ENCODE data around the gene EDC3. TPM values are rescaled to one million over a fixed set of nuclear protein-coding genes. Genes with fewer than 3 reads are reported as not detected.

The EDC3 gene
- total and polyA plus RNA-seq, 7 experiments from 2014 or later = 25.3 to 45.3 (median 34.2) TPM

GRCh38 chr15:74636984-74637383, 58.8 kb downstream of the EDC3 start:
- CTCF ChIA-PET = interaction anchor here (0.6 to 13.2 kb wide), 7 partner anchors 13 to 661 kb away, joined by 3 to 201 read pairs (median 5); no protein-coding TSS in a partner anchor
- Mint-ChIP-seq H3K27me3 (no peaks in the 10 kb centered on the region), H3K27ac (peak overlapping the region in 1 of 9 donors; percentile 52), H3K9me3 (no peaks in the 10 kb centered on the region), H3K36me3 (peaks cover 8 to 30% (median 14%) of the 10 kb centered on the region in 5 donors), H3K4me3 (no peak overlapping the region), H3K4me1 (peaks cover 0 to 8% (median 3%) of the 10 kb centered on the region in 7 donors)
- DNase-seq (no peak), ATAC-seq (no peak)
- Histone ChIP-seq H3K27ac (ENCODE audit: low read depth, low read length) (no peak overlapping the region), H3K36me3 (ENCODE audit: control insufficient read depth in 2 of 3, insufficient read depth in 3 of 3, low read length in 3 of 3) (peaks cover 0 to 88% (median 9%) of the 10 kb centered on the region in 3 experiments), H3K9me3 (ENCODE audit: control insufficient read depth in 2 of 3, low read length in 3 of 3) (no peaks in the 10 kb centered on the region), H3K4me1 (ENCODE audit: control insufficient read depth in 2 of 2, insufficient read depth in 2 of 2, low read length in 2 of 2) (no peaks in the 10 kb centered on the region), H3K4me3 (ENCODE audit: low read length) (no peak overlapping the region), H3K27me3 (ENCODE audit: control insufficient read depth in 2 of 2, insufficient read depth in 2 of 2, low read length in 2 of 2) (no peaks in the 10 kb centered on the region)
- intact Hi-C loops (cut with micrococcal nuclease) = no loop called here
- POLR2A ChIA-PET = interaction anchor here (3.3 kb wide), 1 partner anchor 133 kb away, joined by 11 read pairs; no protein-coding TSS in a partner anchor

GRCh38 chr15:74635228-74635627, 60.6 kb downstream of the EDC3 start:
- Mint-ChIP-seq H3K27me3 (no peaks in the 10 kb centered on the region), H3K9me3 (no peaks in the 10 kb centered on the region), H3K4me1 (peaks cover 0 to 7% (median 0%) of the 10 kb centered on the region in 7 donors), H3K27ac (peak overlapping the region in 2 of 9 donors; percentile 25 to 74), H3K36me3 (peaks cover 8 to 28% (median 14%) of the 10 kb centered on the region in 5 donors), H3K4me3 (no peak overlapping the region)
- no peak overlapping the region for H3K27ac ChIP-seq (ENCODE audit: low read depth, low read length)
- H3K4me1 ChIP-seq (ENCODE audit: control insufficient read depth in 2 of 2, insufficient read depth in 2 of 2, low read length in 2 of 2) = no peaks in the 10 kb centered on the region
- POLR2A ChIA-PET = interaction anchor here (3.3 kb wide), 1 partner anchor 135 kb away, joined by 11 read pairs; no protein-coding TSS in a partner anchor
- intact Hi-C loops (cut with micrococcal nuclease) = loop anchor here (1.0 kb wide), 5 partner anchors 134 to 353 kb away; no protein-coding TSS in a partner anchor
- H3K27me3 ChIP-seq (ENCODE audit: control insufficient read depth in 2 of 2, insufficient read depth in 2 of 2, low read length in 2 of 2) = no peaks in the 10 kb centered on the region
- peaks cover 0 to 94% (median 9%) of the 10 kb centered on the region in 3 experiments for H3K36me3 ChIP-seq (ENCODE audit: control insufficient read depth in 2 of 3, insufficient read depth in 3 of 3, low read length in 3 of 3)
- no peaks in the 10 kb centered on the region for H3K9me3 ChIP-seq (ENCODE audit: control insufficient read depth in 2 of 3, low read length in 3 of 3)
- ATAC-seq = peak; percentile 88
- DNase-seq = peak; percentile 41 to 74 (median 65)
- CTCF ChIA-PET = interaction anchor here (0.6 to 13.2 kb wide), 21 partner anchors 9 to 319 kb away, joined by 3 to 201 read pairs (median 5); no protein-coding TSS in a partner anchor
- H3K4me3 ChIP-seq (ENCODE audit: low read length) = no peak overlapping the region

- H3K4me1 ChIP-seq (ENCODE audit: control insufficient read depth in 2 of 2, insufficient read depth in 2 of 2, low read length in 2 of 2) = no peaks in the 10 kb centered on the region
- H3K4me3 Mint-ChIP-seq = peak overlapping the region in 1 of 10 donors; percentile 3
- no peak overlapping the region for H3K27ac ChIP-seq (ENCODE audit: low read depth, low read length)
- DNase-seq (no peak), ATAC-seq (no peak)
- no peak overlapping the region for H3K27ac Mint-ChIP-seq
- H3K27me3 Mint-ChIP-seq = no peaks in the 10 kb centered on the region
- intact Hi-C loops (cut with micrococcal nuclease) = loop anchor here (2.0 kb wide), 2 partner anchors 15 to 19 kb away; partner anchors contain the start of gene CLK3 (in 1 of the 2)
- H3K36me3 Mint-ChIP-seq = peaks cover 8 to 21% (median 13%) of the 10 kb centered on the region in 5 donors
- ChIA-PET POLR2A (interaction anchor here (0.7 kb wide), 1 partner anchor 137 kb away, joined by 5 read pairs; no protein-coding TSS in a partner anchor), CTCF (interaction anchor here (1.0 to 13.2 kb wide), 12 partner anchors 8 to 320 kb away, joined by 3 to 201 read pairs (median 8); no protein-coding TSS in a partner anchor)
- H3K27me3 ChIP-seq (ENCODE audit: control insufficient read depth in 2 of 2, insufficient read depth in 2 of 2, low read length in 2 of 2) = no peaks in the 10 kb centered on the region
- no peaks in the 10 kb centered on the region for H3K9me3 ChIP-seq (ENCODE audit: control insufficient read depth in 2 of 3, low read length in 3 of 3)
- H3K4me1 Mint-ChIP-seq = peaks cover 0 to 7% (median under 1%) of the 10 kb centered on the region in 7 donors
- no peak overlapping the region for H3K4me3 ChIP-seq (ENCODE audit: low read length)
- H3K36me3 ChIP-seq (ENCODE audit: control insufficient read depth in 2 of 3, insufficient read depth in 3 of 3, low read length in 3 of 3) = peaks cover 0 to 94% (median 9%) of the 10 kb centered on the region in 3 experiments
- H3K9me3 Mint-ChIP-seq = no peaks in the 10 kb centered on the region
These were observed 62.0 kb downstream of the EDC3 start for GRCh38 chr15:74633781-74634180.

GRCh38 chr15:74632601-74633000, 63.2 kb downstream of the EDC3 start:
- Histone ChIP-seq H3K4me3 (ENCODE audit: low read length) (no peak overlapping the region), H3K4me1 (ENCODE audit: control insufficient read depth in 2 of 2, insufficient read depth in 2 of 2, low read length in 2 of 2) (no peaks in the 10 kb centered on the region), H3K9me3 (ENCODE audit: control insufficient read depth in 2 of 3, low read length in 3 of 3) (no peaks in the 10 kb centered on the region), H3K36me3 (ENCODE audit: control insufficient read depth in 2 of 3, insufficient read depth in 3 of 3, low read length in 3 of 3) (peaks cover under 1 to 99% (median 14%) of the 10 kb centered on the region in 3 experiments), H3K27me3 (ENCODE audit: control insufficient read depth in 2 of 2, insufficient read depth in 2 of 2, low read length in 2 of 2) (no peaks in the 10 kb centered on the region), H3K27ac (ENCODE audit: low read depth, low read length) (no peak overlapping the region)
- intact Hi-C loops (cut with micrococcal nuclease) = loop anchor here (1.0 to 2.0 kb wide), 4 partner anchors 11 to 258 kb away; partner anchors contain the start of gene CLK3 (in 1 of the 2)
- peaks cover 0 to 7% (median 2%) of the 10 kb centered on the region in 7 donors for H3K4me1 Mint-ChIP-seq
- CTCF ChIA-PET = interaction anchor here (0.8 to 13.2 kb wide), 13 partner anchors 8 to 323 kb away, joined by 3 to 201 read pairs (median 6); partner anchors contain the start of gene FAM219B
- POLR2A ChIA-PET = interaction anchor here (1.0 to 3.1 kb wide), 5 partner anchors 8 to 155 kb away, joined by 3 to 14 read pairs (median 9); partner anchors contain the start of gene CLK3
- H3K36me3 Mint-ChIP-seq = peaks cover 8 to 23% (median 14%) of the 10 kb centered on the region in 5 donors
- no peak for DNase-seq
- H3K27me3 Mint-ChIP-seq = no peaks in the 10 kb centered on the region
- no peak overlapping the region for H3K4me3 Mint-ChIP-seq
- no peaks in the 10 kb centered on the region for H3K9me3 Mint-ChIP-seq
- no peak for ATAC-seq
- H3K27ac Mint-ChIP-seq = peak overlapping the region in 1 of 9 donors; percentile 78

GRCh38 chr15:74631935-74632560, 63.8 kb downstream of the EDC3 start:
- no peaks in the 10 kb centered on the region for H3K9me3 Mint-ChIP-seq
- Histone ChIP-seq H3K9me3 (ENCODE audit: control insufficient read depth in 2 of 3, low read length in 3 of 3) (no peaks in the 10 kb centered on the region), H3K4me1 (ENCODE audit: control insufficient read depth in 2 of 2, insufficient read depth in 2 of 2, low read length in 2 of 2) (no peaks in the 10 kb centered on the region), H3K4me3 (ENCODE audit: low read length) (no peak overlapping the region), H3K36me3 (ENCODE audit: control insufficient read depth in 2 of 3, insufficient read depth in 3 of 3, low read length in 3 of 3) (peaks cover 6 to 99% (median 19%) of the 10 kb centered on the region in 3 experiments), H3K27ac (ENCODE audit: low read depth, low read length) (no peak overlapping the region), H3K27me3 (ENCODE audit: control insufficient read depth in 2 of 2, insufficient read depth in 2 of 2, low read length in 2 of 2) (no peaks in the 10 kb centered on the region)
- POLR2A ChIA-PET = interaction anchor here (0.6 to 3.1 kb wide), 7 partner anchors 8 to 306 kb away, joined by 3 to 14 read pairs (median 3); partner anchors contain the start of genes CLK3 and COX5A
- CTCF ChIA-PET = interaction anchor here (0.8 to 13.2 kb wide), 15 partner anchors 9 to 325 kb away, joined by 3 to 201 read pairs (median 4); partner anchors contain the start of gene FAM219B
- H3K27me3 Mint-ChIP-seq = no peaks in the 10 kb centered on the region
- intact Hi-C loops (cut with micrococcal nuclease) = loop anchor here (1.0 to 2.0 kb wide), 4 partner anchors 11 to 258 kb away; partner anchors contain the start of gene CLK3 (in 1 of the 2)
- peak overlapping the region in 4 of 9 donors; percentile 34 to 78 (median 50) for H3K27ac Mint-ChIP-seq
- DNase-seq (peak in 7 of 9 donors; percentile 26 to 63 (median 41)), ATAC-seq (peak; percentile 71)
- H3K4me1 Mint-ChIP-seq = peaks cover 0 to 7% (median 2%) of the 10 kb centered on the region in 7 donors
- no peak overlapping the region for H3K4me3 Mint-ChIP-seq
- H3K36me3 Mint-ChIP-seq = peaks cover 8 to 23% (median 14%) of the 10 kb centered on the region in 5 donors

- ATAC-seq = no peak
- Mint-ChIP-seq H3K4me3 (no peak overlapping the region), H3K27me3 (no peaks in the 10 kb centered on the region), H3K27ac (peak overlapping the region in 3 of 9 donors; percentile 33 to 62 (median 38)), H3K36me3 (peaks cover 8 to 19% (median 13%) of the 10 kb centered on the region in 5 donors), H3K4me1 (peaks cover 0 to 10% (median 5%) of the 10 kb centered on the region in 7 donors), H3K9me3 (no peaks in the 10 kb centered on the region)
- Histone ChIP-seq H3K27me3 (ENCODE audit: control insufficient read depth in 2 of 2, insufficient read depth in 2 of 2, low read length in 2 of 2) (no peaks in the 10 kb centered on the region), H3K4me1 (ENCODE audit: control insufficient read depth in 2 of 2, insufficient read depth in 2 of 2, low read length in 2 of 2) (no peaks in the 10 kb centered on the region), H3K4me3 (ENCODE audit: low read length) (no peak overlapping the region), H3K36me3 (ENCODE audit: control insufficient read depth in 2 of 3, insufficient read depth in 3 of 3, low read length in 3 of 3) (peaks cover 6 to 99% (median 19%) of the 10 kb centered on the region in 3 experiments), H3K9me3 (ENCODE audit: control insufficient read depth in 2 of 3, low read length in 3 of 3) (no peaks in the 10 kb centered on the region), H3K27ac (ENCODE audit: low read depth, low read length) (no peak overlapping the region)
- no peak for DNase-seq
- ChIA-PET POLR2A (interaction anchor here (0.6 to 3.1 kb wide), 6 partner anchors 9 to 307 kb away, joined by 3 to 14 read pairs (median 3); partner anchors contain the start of genes CLK3 and COX5A), CTCF (interaction anchor here (0.7 to 13.2 kb wide), 15 partner anchors 9 to 326 kb away, joined by 3 to 201 read pairs (median 4); partner anchors contain the start of gene FAM219B)
- intact Hi-C loops (cut with micrococcal nuclease) = no loop called here
These were observed 64.4 kb downstream of the EDC3 start for GRCh38 chr15:74631408-74631807.

Data from naive thymus-derived CD4-positive, alpha-beta T cell (primary cell).